ENCODE measurements around the gene SLC25A12. TPM values are rescaled to one million over a fixed set of nuclear protein-coding genes. Genes with fewer than 3 reads are reported as not detected.

Gene SLC25A12
- total and polyA plus RNA-seq, 2 of the 13 experiments (the other 11 are each of a cell fraction or from before 2014, with no cell fraction given) = 8.1 to 15.9 TPM

- TF ChIP-seq TFDP2 (CRISPR knock-in tag; IDR thresholded peaks at IDR 0.05) (no peak), THAP8 (CRISPR knock-in tag; IDR thresholded peaks at IDR 0.05; ENCODE audit: borderline replicate concordance) (no peak), ATM (IDR thresholded peaks at IDR 0.05; ENCODE audit: borderline replicate concordance) (no peak), NFYB (CRISPR knock-in tag; IDR thresholded peaks at IDR 0.05) (no peak), ZNF17 (CRISPR knock-in tag; IDR thresholded peaks at IDR 0.05) (no peak), SALL1 (CRISPR knock-in tag; IDR thresholded peaks at IDR 0.05) (peak; percentile 40; the same call in 1 of the 2 replicates), HIC2 (CRISPR knock-in tag; IDR thresholded peaks at IDR 0.05; ENCODE audit: low read depth) (no peak), SOX5 (CRISPR knock-in tag; IDR thresholded peaks at IDR 0.05; ENCODE audit: borderline replicate concordance) (peak; percentile 37; the same call in 1 of the 2 replicates), ZNF441 (CRISPR knock-in tag; IDR thresholded peaks at IDR 0.05; ENCODE audit: borderline replicate concordance) (no peak), ZNF543 (CRISPR knock-in tag; IDR thresholded peaks at IDR 0.05) (no peak), MBD4 (IDR thresholded peaks at IDR 0.05; ENCODE audit: borderline replicate concordance, low read length) (0 out of 2 replicates have a peak, but pooled peaks have one; percentile 13), SNAPC5 (CRISPR knock-in tag; IDR thresholded peaks at IDR 0.05; ENCODE audit: borderline replicate concordance) (no peak), AKNA (CRISPR knock-in tag; IDR thresholded peaks at IDR 0.05; ENCODE audit: borderline replicate concordance) (no peak), U2AF2 (IDR thresholded peaks at IDR 0.05; ENCODE audit: low read depth, low read length) (no peak), SMARCC2 (IDR thresholded peaks at IDR 0.05) (0 out of 2 replicates have a peak, but pooled peaks have one; percentile 15), TP53 (CRISPR knock-in tag; conservative IDR thresholded peaks at IDR 0.05) (no peak), FOXA3 (CRISPR knock-in tag; IDR thresholded peaks at IDR 0.05) (peak; percentile 37), ZNF20 (CRISPR knock-in tag; IDR thresholded peaks at IDR 0.05) (no peak)
These were observed 131.0 kb downstream of the SLC25A12 start (continued) for GRCh38 chr2:171762879-171763573.
